OCI-M1 (cell line): ENCODE data around the gene TMEM40.
"Not testable (repeated sequence)": the region's sequence is repeated elsewhere in the genome, so short reads cannot be mapped to it uniquely, and the experiment has no call there.

Experiments
- DNase-seq: peaks from one replicate; lab custom pipeline; 2025; lab: John Stamatoyannopoulos, UW

The TMEM40 gene

DNA sequence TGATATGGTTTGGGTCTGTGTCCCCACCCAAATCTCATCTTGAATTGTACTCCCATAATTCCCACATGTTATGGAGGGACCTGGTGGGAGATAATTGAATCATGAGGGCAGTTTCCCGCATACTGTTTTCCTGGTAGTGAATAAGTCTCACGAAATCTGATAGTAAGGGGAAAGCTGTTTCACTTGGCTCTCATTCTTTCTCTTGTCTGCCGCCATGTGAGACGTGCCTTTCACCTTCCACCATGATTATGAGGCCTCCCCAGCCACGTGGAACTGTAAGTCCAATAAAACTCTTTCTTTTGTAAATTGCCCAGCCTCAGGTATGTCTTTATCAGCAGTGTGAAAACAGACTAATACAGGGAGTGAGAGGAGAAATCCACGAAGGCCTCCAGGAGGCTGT lies 16.9 kb upstream of the TMEM40 start:
- DNase-seq: not testable (repeated sequence)

DNA sequence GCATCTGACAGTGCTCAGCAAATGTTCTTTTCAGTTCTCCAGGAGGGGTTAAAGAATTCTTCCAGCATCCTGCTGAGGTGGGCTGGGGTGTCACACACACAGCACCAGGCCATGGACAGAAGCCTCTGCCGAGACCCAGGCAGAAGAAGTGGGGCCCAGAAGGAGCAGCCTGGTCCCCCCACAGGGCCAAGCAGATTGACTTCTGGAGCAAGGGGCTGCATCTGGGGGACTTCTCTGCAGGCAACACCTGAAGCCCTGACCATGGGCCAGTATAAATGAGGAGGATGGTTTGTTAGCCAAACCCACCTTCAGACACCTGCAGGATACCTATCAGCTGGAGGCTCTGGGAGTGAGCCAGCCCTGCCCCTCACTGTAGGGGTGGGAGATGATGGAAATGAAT lies 16.2 kb upstream of the TMEM40 start:
- DNase-seq: no peak

DNA sequence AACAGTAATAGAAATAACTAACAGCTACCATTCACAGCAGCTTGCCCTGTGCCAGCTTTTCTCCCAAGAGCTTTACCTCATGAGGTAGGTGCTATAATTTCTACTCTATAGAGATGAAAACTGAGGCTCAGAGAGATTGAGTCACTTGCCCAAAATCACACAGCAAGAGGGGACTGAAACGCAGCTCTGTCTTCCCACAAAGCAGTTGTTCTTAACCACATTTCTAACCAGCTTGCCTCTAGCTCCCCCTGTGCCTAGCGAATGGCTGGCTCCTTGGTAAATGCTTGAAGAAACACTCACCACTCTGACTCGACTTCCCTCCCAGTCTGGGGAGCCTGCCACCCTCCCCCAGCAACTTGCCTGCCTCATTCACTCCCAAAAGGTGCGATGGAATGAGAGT lies 15.6 kb upstream of the TMEM40 start:
- no peak for DNase-seq

GRCh38 chr3:12773710-12774086 lies 14.6 kb upstream of the TMEM40 start:
- no peak for DNase-seq

DNA sequence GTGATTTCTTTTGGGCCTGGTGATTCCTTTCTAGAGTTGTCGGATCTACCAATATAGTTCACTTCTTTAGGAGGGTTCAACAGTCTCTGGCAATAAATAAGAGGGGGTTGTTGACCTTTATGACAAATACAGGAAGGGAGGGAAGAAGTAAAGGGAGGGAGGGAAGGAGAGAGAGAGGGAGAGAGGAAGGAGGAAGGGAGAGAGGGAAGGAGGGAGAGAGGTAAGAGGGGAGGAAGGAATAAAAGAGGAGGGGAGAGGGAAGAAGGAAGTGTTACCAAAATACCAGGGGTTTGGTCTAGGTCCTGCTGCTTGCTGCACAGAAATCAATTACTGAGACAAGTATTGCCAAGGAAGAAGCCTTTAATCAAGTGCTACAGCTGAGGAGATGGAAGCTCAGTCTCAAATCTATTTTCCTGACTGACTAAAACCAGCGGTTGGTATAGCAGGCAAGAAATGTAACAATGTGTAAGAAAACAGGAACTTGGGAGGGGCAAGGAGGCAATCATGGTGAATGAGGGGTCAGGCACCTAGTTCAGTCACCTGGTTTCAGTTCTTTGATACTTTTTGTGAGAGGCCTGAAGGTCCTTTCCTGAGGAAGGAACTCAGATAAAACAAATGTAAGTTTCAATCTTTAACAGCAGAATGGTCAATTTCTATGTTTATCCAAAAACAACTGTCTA lies 14.1 kb upstream of the TMEM40 start:
- peak; percentile 11 for DNase-seq

GRCh38 chr3:12772462-12772861 lies 13.4 kb upstream of the TMEM40 start:
- DNase-seq: no peak

- no peak for DNase-seq
Measured at GRCh38 chr3:12771236-12771635, 12.2 kb upstream of the TMEM40 start.

GRCh38 chr3:12769761-12770160 lies 10.7 kb upstream of the TMEM40 start:
- DNase-seq: no peak

- no peak for DNase-seq
Measured at GRCh38 chr3:12768579-12769527, 9.8 kb upstream of the TMEM40 start.

DNA sequence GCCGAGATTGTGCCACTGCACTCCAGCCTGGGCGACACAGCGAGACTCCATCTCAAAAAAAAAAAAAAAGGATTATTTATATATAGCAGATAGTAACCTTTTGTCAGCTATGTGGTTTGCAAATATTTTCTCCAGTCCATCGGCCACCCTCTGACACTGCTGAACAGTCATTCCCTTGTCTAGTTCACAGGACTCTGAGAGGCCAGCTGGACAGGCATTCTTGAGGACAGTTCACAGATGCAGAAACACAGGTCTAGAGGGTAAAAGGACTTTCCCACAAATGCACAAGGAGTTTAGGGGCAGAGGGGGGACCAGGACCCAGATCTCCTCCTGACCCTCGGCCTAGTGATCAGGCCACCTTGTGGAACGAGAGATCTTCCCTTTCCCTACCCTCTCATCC lies 7.5 kb upstream of the TMEM40 start:
- DNase-seq: no peak

DNA sequence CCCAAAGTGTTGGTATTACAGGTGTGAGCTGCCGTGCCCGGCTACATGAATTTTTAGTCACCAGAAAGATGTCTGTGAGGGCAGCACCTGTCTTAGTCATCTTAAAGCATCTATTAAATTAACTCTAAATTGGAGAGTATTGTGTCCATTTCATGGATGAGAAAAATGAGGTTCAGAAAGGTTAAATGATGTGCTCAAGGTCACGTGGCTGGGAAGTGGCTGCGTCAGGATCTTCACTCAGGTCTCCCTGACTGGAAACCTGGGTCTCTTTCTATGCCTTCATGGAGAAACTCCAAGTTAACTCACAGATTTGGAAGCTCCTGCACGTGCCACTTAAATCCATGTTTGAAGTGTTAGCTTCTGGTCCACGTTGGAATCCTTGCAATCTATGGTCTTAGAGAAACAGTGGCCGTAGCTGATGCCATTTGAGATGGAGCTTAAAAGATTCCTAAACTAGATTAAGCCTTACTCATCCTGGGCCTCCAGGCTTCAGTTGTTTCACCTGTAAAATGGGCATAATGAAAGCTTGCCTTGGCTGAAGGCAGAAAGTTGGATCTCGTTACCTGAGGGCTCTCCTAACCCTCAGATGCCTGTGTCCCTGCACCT lies 5.2 kb upstream of the TMEM40 start:
- no peak for DNase-seq

- no peak for DNase-seq
Measured at GRCh38 chr3:12759693-12760565, 870 bp upstream of the TMEM40 start.

DNA sequence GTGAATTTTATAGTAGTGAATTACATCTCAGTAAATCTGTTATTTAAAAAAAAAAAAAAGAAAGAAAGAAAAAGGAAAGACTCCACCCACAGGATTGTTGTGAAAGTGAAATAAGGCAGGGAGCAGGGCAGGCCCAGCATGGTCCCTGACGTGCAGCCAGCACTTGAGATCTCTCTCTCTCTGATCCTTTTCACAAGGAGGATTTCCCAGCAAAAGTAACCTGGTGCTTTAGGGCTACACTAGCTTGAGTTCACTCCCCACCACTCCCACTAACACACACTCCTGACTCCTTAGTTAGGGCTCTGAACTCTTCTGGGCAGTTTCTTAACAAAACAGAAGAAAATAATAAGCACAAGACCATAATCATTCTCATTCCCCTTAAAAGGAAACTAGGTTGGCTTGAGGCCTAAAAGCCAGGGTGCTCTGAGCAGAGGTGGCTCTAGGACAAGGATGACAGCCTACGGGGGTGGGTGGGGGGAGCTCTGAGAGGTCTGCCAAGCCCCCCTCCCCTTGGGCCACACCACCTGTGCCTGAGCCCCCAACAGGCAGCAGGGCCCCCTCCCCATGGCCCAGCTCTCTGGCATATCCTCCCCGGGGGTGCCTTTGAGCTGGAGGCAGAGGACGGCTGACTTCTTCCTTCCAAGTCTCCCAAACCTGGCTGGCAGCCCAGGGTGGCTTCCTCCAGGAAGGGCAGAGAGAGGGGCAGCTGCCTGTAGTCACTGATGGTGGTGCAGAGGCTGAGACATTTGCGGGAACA lies 856 bp downstream of the TMEM40 start:
- DNase-seq: peak; percentile 14

DNA sequence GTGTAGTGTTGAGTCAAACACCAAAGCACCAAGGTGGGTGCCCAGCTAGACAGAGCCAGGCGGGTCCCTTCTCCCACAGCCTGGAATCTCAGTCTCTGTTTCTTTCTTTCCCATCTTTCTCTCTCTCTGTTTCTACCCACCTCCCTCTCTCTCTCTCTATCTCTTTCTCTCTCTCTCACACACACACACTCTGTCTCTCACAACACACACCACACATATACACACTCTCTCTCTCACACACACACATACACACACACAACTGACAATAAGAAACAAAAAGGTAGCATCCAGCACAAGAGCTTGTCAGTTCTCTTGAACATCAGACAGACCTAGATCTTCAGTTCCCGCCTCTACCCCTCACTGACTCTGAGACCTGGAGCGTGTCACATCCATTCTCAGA lies 2.4 kb downstream of the TMEM40 start:
- DNase-seq: no peak

GRCh38 chr3:12756175-12756574 lies 2.9 kb downstream of the TMEM40 start:
- DNase-seq: peak; percentile 44

GRCh38 chr3:12755754-12756153 lies 3.3 kb downstream of the TMEM40 start:
- peak; percentile 81 for DNase-seq

DNA sequence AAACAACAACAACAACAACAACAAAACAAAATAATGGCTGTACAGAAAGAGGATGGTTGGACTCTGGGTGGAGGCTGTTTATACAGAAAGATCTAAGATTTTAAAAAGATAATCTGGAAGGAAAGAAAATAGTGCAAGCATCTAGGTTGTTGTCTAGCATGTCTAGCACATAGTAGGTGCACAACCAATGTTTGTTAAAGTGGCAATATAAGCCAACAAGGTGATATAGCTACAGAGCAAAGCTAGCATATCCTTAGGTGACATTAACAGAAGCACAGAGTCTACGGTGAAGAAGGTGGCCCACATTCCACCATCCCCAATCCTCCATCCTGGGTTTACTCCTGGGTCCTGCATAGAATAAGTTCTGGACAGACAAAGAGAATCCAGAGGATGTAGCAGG lies 4.7 kb downstream of the TMEM40 start:
- no peak for DNase-seq

DNA sequence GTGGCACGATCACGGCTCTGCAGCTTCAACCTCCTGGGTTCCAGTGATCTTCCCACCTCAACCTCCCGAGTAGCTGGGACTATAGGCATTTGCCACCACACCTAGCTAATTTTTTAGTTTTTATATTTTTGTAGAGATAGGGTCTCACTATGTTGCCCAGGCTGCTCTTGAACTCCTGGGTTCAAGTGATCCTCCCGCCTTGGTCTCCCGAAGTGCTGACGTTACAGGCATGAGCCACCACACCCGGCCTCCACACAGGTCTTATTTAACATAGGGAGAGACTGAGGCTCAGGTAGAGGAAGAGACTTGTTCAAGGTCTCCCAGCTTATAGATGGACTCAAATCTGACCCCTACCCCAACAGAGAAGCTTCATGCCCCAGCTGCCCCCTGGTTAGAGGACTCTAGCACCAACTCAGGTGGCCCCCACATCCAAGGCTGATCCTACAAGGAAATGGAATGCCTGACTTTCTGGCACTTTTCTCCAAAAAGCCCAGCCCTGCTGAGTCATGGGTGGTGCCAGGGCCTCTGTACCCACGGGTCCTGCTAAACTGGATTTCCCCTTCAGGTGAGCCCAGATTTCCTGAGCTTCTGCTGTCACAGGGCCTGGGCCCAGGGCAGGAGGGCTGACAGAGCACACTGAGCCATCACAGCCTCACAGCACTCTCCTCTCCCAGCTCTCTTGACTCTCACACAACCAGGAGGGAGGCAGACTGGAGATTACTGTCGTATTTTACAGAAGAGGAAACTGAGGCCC lies 5.6 kb downstream of the TMEM40 start:
- no peak for DNase-seq

- DNase-seq: no peak
Measured at GRCh38 chr3:12752809-12753208, 6.2 kb downstream of the TMEM40 start.

DNA sequence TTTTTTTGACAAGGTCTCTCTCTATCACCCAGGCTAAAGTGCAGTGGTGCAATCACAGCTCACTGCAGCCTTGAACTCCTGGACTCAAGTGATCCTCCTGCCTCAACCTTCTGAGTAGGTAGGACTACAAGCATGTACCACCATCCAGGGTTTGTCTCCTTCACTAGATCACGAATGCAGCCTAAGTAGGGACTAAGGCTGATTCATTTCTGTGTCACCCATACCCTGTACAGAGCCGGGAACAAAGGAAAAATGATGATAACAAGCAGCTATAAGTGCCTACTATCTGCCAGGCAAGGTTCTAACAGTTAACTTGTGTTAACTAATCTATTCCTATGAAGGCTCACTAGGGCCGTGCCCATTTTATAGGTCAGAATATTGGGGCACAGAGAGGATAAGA lies 7.0 kb downstream of the TMEM40 start:
- DNase-seq: no peak

GRCh38 chr3:12751571-12751970 lies 7.5 kb downstream of the TMEM40 start:
- DNase-seq: no peak
